ENCODE data around the gene DHRS7.

DHRS7 gene

GRCh38 chr14:60164712-60165546 lies at the start of gene DHRS7:
Gene DHRS7 (minus strand): TSS chr14:60165398. CDS start chr14:60165309, 89 bp downstream.
- peak; percentile 40 for TF ChIP-seq CTCF (conservative IDR thresholded peaks at IDR 0.05; ENCODE audit: low read length)
- peak; percentile 81 for DNase-seq (ENCODE audit: low read depth)
- peak within 1 kb of the TSS; percentile 84 for H3K4me3 ChIP-seq (ENCODE audit: low read length)

- DNase-seq (ENCODE audit: low read depth) = no peak
- no peak for TF ChIP-seq CTCF (conservative IDR thresholded peaks at IDR 0.05; ENCODE audit: low read length)
- no peak overlapping the region for H3K4me3 ChIP-seq (ENCODE audit: low read length)
Observed at GRCh38 chr14:60214415-60215126, 49.4 kb upstream of the DHRS7 start.

- H3K4me3 ChIP-seq (ENCODE audit: low read length) = no peak overlapping the region
- TF ChIP-seq CTCF (conservative IDR thresholded peaks at IDR 0.05; ENCODE audit: low read length) = no peak
- no peak for DNase-seq (ENCODE audit: low read depth)
Observed at GRCh38 chr14:60214003-60214402, 48.8 kb upstream of the DHRS7 start.

DNA sequence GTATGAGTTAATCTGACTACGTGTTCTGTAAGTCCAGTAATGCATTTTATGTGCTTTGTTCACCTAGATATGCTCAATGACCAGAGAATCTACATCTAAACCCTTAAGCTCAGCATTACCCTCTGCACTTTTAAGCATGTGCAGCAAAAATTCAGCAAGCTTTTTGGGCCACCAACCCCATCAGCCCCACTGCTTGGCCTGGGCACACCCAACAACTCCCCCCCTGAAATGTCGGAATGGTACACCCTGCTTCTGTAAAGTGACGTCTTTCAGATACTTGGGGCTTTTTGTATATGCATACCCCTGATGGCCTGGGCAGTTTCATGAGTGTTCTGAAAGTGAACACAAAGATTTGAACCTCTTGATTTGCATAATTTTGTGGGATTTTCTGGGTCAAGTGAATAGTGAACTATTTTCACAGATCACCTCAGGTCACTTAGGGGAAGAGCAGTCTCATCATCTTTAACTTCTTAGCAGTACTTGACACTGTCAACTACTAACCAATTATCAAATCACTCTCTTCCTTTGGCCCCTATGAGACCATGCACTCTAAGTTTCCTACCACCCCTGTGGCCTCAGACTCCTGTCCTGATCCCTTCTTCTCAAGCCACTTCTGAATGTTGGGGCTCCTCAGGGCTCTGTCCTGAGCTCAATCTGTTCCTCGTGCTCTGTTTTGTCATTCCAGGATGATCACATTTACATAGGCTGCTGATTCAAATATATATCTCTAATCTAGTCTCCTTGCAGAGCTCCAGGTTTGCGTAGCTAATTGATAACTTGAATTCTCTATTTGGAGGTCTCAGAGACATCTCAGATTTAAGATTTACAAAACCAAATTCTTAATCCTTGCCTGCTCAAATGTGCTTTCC lies 47.5 kb upstream of the DHRS7 start:
- no peak for TF ChIP-seq CTCF (conservative IDR thresholded peaks at IDR 0.05; ENCODE audit: low read length)
- H3K4me3 ChIP-seq (ENCODE audit: low read length) = no peak overlapping the region

DNA sequence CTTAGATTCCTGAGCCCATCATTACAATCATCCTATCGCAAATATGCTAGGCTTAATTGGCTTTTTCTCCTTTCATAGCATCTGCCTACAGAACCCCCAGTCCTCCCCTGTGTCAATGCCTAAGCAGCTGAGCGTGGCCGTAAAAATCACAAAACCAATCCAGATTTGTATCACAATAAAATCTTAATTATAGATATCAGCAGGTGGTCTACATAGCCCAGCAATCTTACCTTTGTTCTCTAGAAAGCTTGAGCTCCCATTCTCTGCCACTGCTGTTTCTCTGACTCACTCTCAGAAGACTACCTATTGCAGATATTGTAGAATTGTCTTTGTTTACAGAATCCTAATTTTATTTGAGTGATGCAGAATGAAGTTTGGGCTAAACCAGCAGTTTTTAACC lies 46.0 kb upstream of the DHRS7 start:
- TF ChIP-seq CTCF (conservative IDR thresholded peaks at IDR 0.05; ENCODE audit: low read length) = no peak
- no peak for DNase-seq (ENCODE audit: low read depth)
- H3K4me3 ChIP-seq (ENCODE audit: low read length) = no peak overlapping the region

More for the DNA sequence above, 47.5 kb upstream of the DHRS7 start:
- no peak for DNase-seq (ENCODE audit: low read depth)

- no peak for DNase-seq (ENCODE audit: low read depth)
- no peak overlapping the region for H3K4me3 ChIP-seq (ENCODE audit: low read length)
- TF ChIP-seq CTCF (conservative IDR thresholded peaks at IDR 0.05; ENCODE audit: low read length) = no peak
Observed at GRCh38 chr14:60210703-60211102, 45.5 kb upstream of the DHRS7 start.
